RCC 7860 (cell line): ENCODE data around the gene ADGRG1.

Experiments
- DNase-seq: peaks from one replicate; pipeline ENCODE4 v3.0.0-alpha.2; 2015; ENCODE audit warnings: low spot score
- FAIRE-seq: peaks from 2 replicates; lab custom pipeline; 2012; peaks lifted over from hg19 to GRCh38; lab: Jason Lieb, UNC

ADGRG1 gene

DNA sequence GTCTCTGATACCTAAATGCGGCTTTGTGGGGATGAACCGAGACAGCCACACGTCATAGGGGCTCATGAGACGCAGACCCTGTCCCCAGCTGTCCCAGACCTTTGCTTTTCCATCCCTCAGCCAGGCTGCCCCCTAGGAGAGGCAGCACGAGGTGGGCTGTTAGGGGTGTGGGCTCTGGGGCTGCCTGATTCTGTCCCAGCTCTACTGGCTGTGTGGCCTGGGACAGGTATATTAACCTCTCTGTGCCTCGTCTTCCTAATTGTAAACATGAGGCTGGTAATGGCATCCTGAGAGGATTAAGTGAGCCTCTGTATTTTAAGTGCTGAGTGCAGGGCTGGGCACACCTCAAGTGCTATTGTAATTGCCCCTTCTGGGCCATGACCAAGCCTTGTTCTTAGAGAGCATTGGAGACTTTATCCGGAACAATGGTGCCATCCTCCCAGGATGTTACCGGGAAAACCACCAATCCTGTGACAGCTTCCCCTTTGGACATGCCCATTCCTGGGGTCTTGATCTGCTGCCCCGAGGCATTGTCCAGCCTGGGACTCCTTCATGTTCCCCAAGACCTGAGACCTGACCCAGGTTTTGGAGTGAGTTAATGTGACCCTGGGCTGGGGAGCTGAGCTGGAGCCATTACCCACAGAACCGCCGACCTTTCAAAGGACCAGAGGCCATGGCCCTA is 5.1 kb downstream of the ADGRG1 start:
- no peak for FAIRE-seq
- no peak for DNase-seq

DNA sequence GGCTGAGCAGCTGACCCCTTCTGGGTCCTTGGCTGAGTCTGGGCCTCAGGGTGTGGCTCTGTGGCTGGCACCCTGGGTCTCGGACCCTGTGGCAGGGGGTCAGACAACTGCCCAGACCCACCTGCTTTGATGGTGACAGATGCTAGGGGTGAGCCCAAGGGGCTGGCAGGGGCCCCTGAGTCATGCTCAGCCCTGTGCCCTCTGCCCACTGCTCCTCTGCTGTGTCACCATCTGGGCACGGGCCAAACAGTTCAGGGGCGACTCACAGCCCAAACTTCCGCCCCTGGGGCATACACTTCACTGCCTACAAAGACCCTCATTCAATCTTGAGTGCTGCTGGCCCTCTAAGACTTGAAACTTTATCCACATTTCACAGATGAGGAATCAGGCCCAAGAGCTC is 5.7 kb downstream of the ADGRG1 start:
- FAIRE-seq (peak; percentile 84), DNase-seq (peak; percentile 82)

- FAIRE-seq (no peak), DNase-seq (no peak)
Observed at GRCh38 chr16:57635266-57636097, 7.1 kb downstream of the ADGRG1 start.

- DNase-seq = no peak
- FAIRE-seq = no peak
Observed at GRCh38 chr16:57636184-57636583, 7.8 kb downstream of the ADGRG1 start.

- FAIRE-seq (no peak), DNase-seq (no peak)
Observed at GRCh38 chr16:57637020-57637419, 8.6 kb downstream of the ADGRG1 start.

- DNase-seq = no peak
- no peak for FAIRE-seq
Observed at GRCh38 chr16:57637424-57637823, 9.0 kb downstream of the ADGRG1 start.

DNA sequence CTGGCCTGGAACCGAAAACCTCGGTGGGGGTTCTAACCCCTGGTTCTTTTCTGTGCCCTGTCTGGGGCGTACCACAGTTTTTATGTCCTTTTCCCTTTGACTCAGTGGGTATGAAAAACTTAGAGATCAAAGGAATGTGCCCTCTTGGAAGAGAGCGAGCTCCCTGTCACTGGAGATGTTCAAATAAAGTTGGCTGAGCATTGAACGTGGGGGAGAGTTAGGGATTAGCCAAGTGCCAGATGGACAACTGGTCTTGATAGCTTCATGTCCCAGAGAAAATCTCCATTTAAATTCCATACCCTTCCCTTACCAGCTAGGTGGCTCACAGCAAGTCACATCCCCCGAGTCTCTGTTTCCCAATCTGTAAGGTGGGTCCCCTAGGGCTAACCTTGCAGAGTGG is 9.5 kb downstream of the ADGRG1 start:
- FAIRE-seq (no peak), DNase-seq (no peak)

DNA sequence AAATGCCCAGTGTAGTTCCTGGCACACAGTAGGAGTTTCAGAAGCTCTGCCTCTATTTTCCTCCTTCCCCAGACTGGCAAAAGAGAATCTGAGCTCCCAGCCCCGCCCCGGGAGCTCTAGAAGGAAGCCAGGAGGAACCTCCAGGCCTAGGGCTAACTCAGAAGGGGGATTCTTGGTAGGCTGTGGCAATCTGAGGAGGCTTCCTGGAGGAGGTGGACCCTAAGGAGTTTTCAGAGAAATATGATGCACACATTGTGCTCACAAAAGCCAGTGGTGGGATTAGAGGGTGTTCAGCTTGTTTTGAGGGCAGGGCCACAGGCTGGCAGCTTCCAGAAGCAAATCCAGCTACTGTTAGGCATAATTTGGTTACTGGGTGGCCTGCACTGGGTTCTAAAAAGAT is 10.0 kb downstream of the ADGRG1 start:
- FAIRE-seq = no peak
- DNase-seq = no peak

DNA sequence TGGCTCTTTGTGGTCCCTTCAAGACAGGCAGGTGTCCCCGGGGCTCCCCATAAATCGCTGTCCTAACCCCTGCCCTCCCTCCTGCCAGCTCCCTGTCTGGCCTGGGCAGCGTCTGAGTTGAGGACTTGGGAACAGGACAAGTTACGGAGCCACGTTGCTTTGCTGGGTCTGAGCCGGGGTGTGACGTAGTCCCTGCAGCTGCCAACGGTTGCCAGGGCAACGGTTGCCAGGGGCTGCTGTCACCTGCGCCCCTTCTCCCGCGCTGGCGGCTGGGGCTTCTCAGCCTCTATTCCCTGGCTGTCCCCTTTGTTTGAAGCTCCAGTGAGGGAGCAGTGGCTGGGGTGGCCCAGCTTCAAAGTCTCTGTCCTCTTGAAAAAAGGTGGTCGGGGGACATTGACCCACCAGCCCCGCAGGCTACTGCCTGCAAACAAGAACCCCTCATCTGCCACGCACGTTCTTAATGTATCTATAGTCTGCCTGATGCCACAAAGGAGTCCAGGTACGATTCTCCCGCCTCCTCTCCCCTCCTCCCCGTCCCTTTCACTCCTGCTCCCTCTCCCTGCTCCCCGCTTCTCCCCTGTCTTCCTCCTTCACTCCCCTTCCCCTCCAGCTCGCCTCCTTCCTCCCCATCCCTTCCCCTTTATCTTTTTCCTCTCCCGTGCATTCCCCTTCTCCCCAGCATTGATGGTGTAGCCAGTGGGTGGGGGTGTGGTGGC is 10.9 kb downstream of the ADGRG1 start:
- no peak for FAIRE-seq
- DNase-seq = no peak

DNA sequence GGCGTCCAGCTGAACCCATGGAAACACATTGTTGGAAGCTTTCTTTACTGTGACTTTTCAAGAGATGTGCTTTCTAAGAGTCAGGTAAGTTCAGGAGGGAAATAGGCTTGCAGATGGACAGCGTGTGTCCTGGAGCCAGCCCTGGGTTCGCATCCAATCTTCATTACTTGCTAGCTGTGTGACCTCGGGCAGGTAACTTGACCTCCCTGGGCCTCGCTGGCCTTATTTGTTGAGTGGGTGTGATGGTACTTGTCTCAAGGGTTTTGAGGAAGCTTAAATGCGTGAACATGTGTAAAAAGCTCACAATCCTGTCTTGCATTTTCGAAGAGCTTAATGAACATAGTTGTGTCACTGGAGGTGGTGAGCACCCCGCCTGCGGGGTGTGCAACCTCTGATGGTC is 11.8 kb downstream of the ADGRG1 start:
- FAIRE-seq = no peak
- DNase-seq = no peak

- FAIRE-seq = no peak
- no peak for DNase-seq
Observed at GRCh38 chr16:57640612-57641011, 12.2 kb downstream of the ADGRG1 start.

DNA sequence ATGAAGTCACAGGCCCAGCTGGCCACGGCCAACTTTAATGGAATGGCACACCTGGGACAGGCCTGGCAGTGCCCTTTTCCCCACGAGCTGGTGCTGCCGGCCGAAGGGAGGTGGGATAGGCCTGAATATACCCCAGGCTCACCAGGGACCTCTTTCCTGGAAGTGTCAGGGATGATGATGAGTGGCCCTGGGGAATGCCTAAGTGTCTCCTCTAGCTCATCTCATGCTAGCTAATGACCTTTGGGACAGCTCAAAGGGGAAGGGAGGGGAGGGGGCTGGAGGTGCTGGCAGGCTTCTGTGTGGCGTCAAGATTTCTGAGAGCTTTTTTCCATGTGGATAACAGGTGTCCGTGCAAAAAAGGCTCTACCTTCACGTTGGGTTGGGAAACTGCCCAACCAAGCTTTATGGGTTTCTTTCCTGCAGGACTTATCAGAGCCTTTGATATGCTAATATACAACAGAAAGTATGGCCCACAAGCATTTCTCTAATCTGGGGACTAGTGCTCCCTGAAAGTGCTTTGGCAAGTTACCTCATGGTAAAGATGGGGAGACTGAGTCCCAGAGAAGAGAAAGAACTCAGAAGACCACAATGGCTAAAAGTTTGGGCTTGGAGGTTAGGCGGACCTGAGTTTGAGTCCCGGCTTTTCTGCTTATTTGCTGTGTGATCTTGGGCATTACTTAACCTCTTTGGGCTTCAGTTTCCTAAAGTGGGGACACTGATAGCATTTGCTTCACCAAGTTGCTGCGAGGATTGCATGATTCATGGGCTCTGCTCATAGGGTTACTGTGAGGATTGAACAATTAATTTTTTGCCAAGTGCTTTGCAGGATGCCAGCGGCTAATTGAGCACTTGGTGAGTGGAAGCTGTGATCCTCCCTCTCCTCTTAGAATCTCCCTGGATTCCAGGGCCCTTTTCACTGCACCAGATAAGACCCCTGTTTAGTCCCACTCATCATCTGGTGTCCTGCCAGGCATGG is 14.0 kb downstream of the ADGRG1 start:
- FAIRE-seq (no peak), DNase-seq (no peak)

DNA sequence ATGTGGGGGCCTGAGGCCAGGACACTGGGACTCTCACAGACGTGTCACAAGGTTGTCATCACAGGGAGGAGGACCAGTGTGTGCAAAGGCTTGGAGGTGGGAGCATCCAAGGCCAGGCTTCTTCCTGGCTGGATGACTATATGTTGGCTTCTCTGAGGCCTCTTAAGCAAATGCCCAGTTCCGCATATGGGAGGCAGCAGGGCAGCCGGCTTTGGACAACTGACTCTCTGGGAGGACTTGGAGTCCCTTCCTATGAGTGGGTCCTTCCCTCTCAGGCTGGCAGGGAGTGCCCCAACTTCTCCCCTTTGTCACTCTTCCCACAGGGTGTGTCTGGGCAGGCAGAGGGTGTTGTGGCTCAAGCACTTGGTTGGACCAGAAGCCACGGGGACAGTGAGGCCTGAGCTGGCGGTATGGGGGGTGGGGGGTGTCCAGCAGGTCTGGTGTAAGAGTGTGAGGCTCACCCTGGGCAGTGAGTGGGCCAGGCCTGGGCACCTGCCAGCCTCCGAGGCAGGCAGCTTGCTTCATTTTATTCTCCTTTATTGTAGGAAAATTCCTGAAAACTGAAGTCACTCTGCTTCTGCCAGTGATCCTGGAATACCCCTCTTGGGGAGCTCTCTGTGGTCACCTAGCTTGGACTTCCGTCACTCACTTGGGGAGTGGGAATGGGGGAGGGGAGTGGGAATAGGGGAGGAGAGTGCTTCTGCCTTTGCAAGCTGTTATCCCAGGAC is 14.9 kb downstream of the ADGRG1 start:
- FAIRE-seq = peak; percentile 76
- peak; percentile 88 for DNase-seq

DNA sequence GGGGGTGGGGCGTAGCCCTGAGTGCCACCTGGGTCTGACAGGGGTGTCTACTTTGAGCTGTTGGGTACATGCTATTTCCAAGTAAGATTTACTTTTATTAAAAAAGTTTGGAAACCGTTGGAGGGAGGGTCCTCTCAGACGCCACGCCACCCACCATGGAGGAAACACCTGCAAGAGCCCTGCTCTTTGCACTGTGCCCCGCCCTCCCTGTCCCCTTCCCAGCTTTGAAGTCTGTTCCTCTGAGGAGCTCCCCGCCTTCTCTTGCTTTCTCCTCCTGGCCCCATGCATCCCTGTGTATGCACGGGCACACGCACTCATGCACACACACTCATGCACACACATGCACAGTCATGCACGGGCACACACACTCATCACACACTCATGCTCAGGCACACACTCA is 15.5 kb downstream of the ADGRG1 start:
- no peak for FAIRE-seq
- no peak for DNase-seq

GRCh38 chr16:57644383-57645014 is 16.1 kb downstream of the ADGRG1 start:
- no peak for DNase-seq
- no peak for FAIRE-seq

- DNase-seq (no peak), FAIRE-seq (no peak)
Observed at GRCh38 chr16:57645169-57645568, 16.7 kb downstream of the ADGRG1 start.

DNA sequence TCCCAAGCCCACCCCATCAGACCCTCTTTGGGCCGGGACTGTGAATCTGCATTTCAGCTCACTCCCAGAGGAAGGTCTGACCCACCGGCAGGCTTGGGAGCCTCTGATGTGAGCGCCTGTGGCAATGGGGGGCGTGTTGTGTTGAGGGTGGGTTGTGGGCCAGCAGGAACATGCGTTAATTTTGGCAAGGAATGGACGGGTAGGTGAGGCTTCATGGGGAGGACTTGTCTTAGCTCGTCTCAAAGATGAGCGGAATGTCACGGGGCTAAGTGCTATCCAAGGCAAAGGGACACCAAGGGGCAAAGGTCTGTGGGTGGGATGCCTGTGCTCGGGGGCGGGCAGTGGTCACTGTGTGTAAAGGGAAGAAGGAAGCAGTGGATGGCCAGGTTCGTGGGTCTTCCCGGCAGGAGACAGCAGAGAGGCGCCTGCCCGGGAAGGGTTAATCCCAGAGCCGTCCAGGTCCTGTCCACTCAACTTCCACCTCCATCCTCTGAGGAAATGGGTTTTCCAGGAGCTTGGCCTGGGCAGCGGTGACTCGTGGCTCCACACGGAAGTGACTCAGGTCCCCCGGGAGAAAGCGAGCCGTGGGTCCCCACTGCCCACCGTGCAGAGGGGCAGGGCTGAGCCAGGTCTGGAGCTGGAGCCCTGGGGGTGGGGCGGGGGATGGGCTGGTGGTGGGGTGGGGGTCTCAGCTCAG is 17.4 kb downstream of the ADGRG1 start:
- DNase-seq (peak; percentile 70), FAIRE-seq (no peak)

DNA sequence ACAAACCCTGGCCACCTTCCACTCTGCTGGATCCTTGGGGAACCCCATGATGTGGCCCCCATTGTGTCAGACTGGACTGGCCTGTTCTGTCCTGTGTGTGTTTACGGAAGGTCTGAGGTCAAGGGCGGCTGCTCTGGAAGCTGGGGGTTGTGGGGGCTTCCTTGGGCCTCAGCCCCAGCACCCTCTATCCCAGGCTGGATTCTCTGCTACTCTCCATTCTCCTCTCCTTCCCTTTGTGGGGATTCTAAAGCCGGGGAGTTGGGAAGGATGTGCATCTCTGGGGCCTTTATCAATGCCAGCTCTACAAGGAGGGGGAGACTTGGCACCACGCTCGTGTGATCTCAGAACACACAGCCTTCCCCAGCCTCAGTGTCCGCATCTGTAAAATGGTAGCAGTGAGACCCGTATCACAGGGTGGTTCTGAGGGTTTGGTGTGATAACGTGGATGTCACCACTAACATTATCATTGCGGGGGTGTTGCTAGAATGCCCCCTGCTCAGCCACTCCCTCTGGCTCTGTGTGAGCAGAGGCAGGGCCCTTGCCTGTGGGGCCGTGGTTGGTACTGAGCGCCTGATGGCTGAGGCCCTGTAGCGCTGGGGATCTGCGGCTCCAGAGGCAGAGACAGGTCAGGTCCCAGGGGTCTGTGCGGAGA is 18.1 kb downstream of the ADGRG1 start:
- FAIRE-seq (no peak), DNase-seq (no peak)
